NOMO-1 (cell line): ENCODE measurements around the gene NDST3.
"Not testable (repeated sequence)": the region's sequence is repeated elsewhere in the genome, so short reads cannot be mapped to it uniquely, and the experiment has no call there.

ENCODE experiments used
- DNase-seq, 2 experiments: peaks; one replicate each; lab custom pipeline; 2025; ENCODE audit not compliant: unreplicated experiment in 2 of 2; lab: John Stamatoyannopoulos, UW

The NDST3 gene

GRCh38 chr4:118296729-118297128, 262.4 kb downstream of the NDST3 start:
- DNase-seq = no peak

GRCh38 chr4:118299619-118300018, 265.3 kb downstream of the NDST3 start:
- not testable (repeated sequence) for DNase-seq

- DNase-seq = no peak
Observed at GRCh38 chr4:118307643-118308042, 273.4 kb downstream of the NDST3 start.
